Measurements from ENCODE around the gene CBLC.

DNA sequence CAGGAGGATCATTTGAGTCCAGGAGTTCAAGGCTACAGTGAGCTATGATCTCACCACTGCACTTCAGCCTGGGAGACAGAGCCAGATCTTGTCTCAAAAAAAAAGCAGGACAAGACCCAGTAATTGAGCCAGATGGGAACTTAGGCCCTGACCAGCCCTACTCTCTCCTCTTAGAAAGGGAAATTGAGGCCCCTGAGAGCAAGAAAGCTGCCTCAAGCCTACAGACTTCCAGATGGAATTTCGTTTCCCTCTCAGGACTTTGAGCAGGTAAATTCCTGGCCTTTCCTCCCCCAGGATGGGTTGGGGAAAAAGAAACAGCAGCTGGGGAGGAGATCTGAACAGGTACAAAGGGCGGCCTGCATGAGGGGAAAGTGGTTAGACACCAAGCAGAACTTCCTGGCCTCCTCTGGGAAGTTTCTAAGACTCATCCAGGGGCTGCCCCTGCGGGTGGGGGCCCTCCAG is 32.8 kb upstream of the CBLC start:
- TF ChIP-seq, protein P1, sequence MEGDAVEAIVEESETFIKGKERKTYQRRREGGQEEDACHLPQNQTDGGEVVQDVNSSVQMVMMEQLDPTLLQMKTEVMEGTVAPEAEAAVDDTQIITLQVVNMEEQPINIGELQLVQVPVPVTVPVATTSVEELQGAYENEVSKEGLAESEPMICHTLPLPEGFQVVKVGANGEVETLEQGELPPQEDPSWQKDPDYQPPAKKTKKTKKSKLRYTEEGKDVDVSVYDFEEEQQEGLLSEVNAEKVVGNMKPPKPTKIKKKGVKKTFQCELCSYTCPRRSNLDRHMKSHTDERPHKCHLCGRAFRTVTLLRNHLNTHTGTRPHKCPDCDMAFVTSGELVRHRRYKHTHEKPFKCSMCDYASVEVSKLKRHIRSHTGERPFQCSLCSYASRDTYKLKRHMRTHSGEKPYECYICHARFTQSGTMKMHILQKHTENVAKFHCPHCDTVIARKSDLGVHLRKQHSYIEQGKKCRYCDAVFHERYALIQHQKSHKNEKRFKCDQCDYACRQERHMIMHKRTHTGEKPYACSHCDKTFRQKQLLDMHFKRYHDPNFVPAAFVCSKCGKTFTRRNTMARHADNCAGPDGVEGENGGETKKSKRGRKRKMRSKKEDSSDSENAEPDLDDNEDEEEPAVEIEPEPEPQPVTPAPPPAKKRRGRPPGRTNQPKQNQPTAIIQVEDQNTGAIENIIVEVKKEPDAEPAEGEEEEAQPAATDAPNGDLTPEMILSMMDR (IDR thresholded peaks at IDR 0.05) = no peak
- TF ChIP-seq NFYB (CRISPR knock-in tag; conservative IDR thresholded peaks at IDR 0.05; ENCODE audit: low read depth) (no peak), NR3C1 (CRISPR knock-in tag; conservative IDR thresholded peaks at IDR 0.05; ENCODE audit: low read depth) (no peak), FOXP1 (CRISPR knock-in tag; IDR thresholded peaks at IDR 0.05; ENCODE audit: borderline replicate concordance) (no peak), SP1 (CRISPR knock-in tag; conservative IDR thresholded peaks at IDR 0.05) (no peak)
